Prostate gland (tissue), 2 donors: ENCODE measurements around the gene RYR3.

Experiments used
- POLR2A ChIP-seq: fragments of 450-650 bp; IDR thresholded peaks from one replicate; pipeline ENCODE4 v1.6.1; 2016; ENCODE audit warnings: antibody characterized with exemption, mild to moderate bottlenecking
- TF ChIP-seq, protein P1 (sequence below), 4 experiments: fragments of 200-600 bp in 2 of 4; fragments of 450-650 bp in 2 of 4; sonication (generic) in 2 of 4; IDR thresholded peaks; 1 replicate in 3 of 4; 2 replicates in 1 of 4; pipeline ENCODE4 v1.5.1; 2016 to 2019; ENCODE audit warnings: antibody characterized with exemption in 4 of 4, mild to moderate bottlenecking in 2 of 4, moderate library complexity in 2 of 4

DNA sequence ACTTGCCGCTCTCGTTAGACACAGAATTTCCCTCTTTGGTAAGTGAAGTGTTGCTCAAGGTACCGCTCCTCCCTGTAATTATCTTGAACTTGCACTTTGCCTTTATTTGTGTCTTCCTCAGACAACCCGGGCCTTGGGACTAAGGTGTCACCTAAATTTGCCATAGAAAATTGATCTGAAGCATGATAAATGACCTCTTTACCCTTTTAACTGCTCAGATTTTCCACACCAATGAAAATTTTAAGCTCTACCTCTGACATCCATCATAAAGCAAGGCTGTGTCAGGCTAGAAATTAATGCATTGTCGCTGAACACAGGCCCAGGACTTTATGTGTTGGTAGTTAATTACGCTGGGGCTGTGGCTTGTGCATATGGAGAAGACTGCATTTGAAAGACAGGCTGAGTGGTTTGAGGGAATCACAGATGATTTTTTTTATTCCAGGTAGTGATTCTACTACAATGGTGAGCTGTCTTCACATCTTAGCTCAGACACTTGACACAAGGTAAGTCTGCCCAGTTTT lies 458.0 kb downstream of the RYR3 start:
- TF ChIP-seq, protein P1, sequence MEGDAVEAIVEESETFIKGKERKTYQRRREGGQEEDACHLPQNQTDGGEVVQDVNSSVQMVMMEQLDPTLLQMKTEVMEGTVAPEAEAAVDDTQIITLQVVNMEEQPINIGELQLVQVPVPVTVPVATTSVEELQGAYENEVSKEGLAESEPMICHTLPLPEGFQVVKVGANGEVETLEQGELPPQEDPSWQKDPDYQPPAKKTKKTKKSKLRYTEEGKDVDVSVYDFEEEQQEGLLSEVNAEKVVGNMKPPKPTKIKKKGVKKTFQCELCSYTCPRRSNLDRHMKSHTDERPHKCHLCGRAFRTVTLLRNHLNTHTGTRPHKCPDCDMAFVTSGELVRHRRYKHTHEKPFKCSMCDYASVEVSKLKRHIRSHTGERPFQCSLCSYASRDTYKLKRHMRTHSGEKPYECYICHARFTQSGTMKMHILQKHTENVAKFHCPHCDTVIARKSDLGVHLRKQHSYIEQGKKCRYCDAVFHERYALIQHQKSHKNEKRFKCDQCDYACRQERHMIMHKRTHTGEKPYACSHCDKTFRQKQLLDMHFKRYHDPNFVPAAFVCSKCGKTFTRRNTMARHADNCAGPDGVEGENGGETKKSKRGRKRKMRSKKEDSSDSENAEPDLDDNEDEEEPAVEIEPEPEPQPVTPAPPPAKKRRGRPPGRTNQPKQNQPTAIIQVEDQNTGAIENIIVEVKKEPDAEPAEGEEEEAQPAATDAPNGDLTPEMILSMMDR (IDR thresholded peaks at IDR 0.05), result no peak
- no peak for TF ChIP-seq POLR2A
